SHP77 treated with DMSO at 0.1 percent for 48 hours (cell line): ENCODE measurements around the gene TNNT3.
"Not testable (repeated sequence)": the region's sequence is repeated elsewhere in the genome, so short reads cannot be mapped to it uniquely, and the experiment has no call there.

ENCODE experiments used
- DNase-seq: peaks from one replicate; lab custom pipeline; 2025; lab: John Stamatoyannopoulos, UW

TNNT3 gene

GRCh38 chr11:1919391-1920127 is at the start of gene TNNT3:
TNNT3 (plus strand) TSS chr11:1919703; CDS start chr11:1922875, 3,172 bp downstream.
- DNase-seq = no peak

GRCh38 chr11:1870326-1870696 is 49.2 kb upstream of the TNNT3 start:
- DNase-seq = no peak

- DNase-seq = no peak
Observed at GRCh38 chr11:1870721-1871466, 48.6 kb upstream of the TNNT3 start.

- DNase-seq = no peak
Observed at GRCh38 chr11:1871531-1871930, 48.0 kb upstream of the TNNT3 start.

- no peak for DNase-seq
Observed at GRCh38 chr11:1872267-1872985, 47.1 kb upstream of the TNNT3 start.

- DNase-seq = no peak
Observed at GRCh38 chr11:1873048-1873812, 46.3 kb upstream of the TNNT3 start.

GRCh38 chr11:1873813-1874150 is 45.7 kb upstream of the TNNT3 start:
- not testable (repeated sequence) for DNase-seq

- not testable (repeated sequence) for DNase-seq
Observed at GRCh38 chr11:1874441-1875092, 44.9 kb upstream of the TNNT3 start.

- DNase-seq = no peak
Observed at GRCh38 chr11:1875093-1875850, 44.2 kb upstream of the TNNT3 start.

GRCh38 chr11:1875851-1876301 is 43.6 kb upstream of the TNNT3 start:
- DNase-seq = not testable (repeated sequence)

- no peak for DNase-seq
Observed at GRCh38 chr11:1876361-1877063, 43.0 kb upstream of the TNNT3 start.

GRCh38 chr11:1877211-1878136 is 42.0 kb upstream of the TNNT3 start:
- DNase-seq = no peak

GRCh38 chr11:1878137-1879031 is 41.1 kb upstream of the TNNT3 start:
- no peak for DNase-seq

GRCh38 chr11:1879342-1879940 is 40.1 kb upstream of the TNNT3 start:
- no peak for DNase-seq

- DNase-seq = no peak
Observed at GRCh38 chr11:1879941-1880720, 39.4 kb upstream of the TNNT3 start.

GRCh38 chr11:1880746-1881441 is 38.6 kb upstream of the TNNT3 start:
- DNase-seq = no peak
